HEK293T (cell line): Measurements from ENCODE around the gene PLPPR1.

Source experiments
- CTCF ChIA-PET: fragments of 350-600 bp; formaldehyde crosslinking; extraction: SDS; loops from one replicate; lab custom pipeline; 2021; ENCODE audit warnings: antibody characterized with exemption, inconsistent platforms; lab: Yijun Ruan, JAX
- POLR2A ChIA-PET: fragments of 350-600 bp; formaldehyde crosslinking; extraction: SDS; loops from one replicate; lab custom pipeline; 2020; ENCODE audit warnings: antibody characterized with exemption, inconsistent platforms; lab: Yijun Ruan, JAX
- DNase-seq: peaks from one replicate; pipeline ENCODE4 v3.0.0; 2012; ENCODE audit warnings: mixed read lengths; ENCODE audit errors: extremely low spot score
- ARNT ChIP-seq: fragments of 450-650 bp; IDR thresholded peaks from 2 replicates; pipeline ENCODE4 v1.6.1; 2017; ENCODE audit warnings: mild to moderate bottlenecking
- BHLHE40 ChIP-seq: fragments of 450-650 bp; IDR thresholded peaks from 2 replicates; pipeline ENCODE4 v1.6.1; 2016; ENCODE audit warnings: mild to moderate bottlenecking, moderate library complexity, borderline replicate concordance
- CTBP1 ChIP-seq: fragments of 450-650 bp; IDR thresholded peaks from 2 replicates; pipeline ENCODE4 v1.6.1; 2016; ENCODE audit warnings: borderline replicate concordance
- ELF4 ChIP-seq: fragments of 450-650 bp; IDR thresholded peaks from 2 replicates; pipeline ENCODE4 v1.6.1; 2017; ENCODE audit warnings: antibody characterized with exemption
- FOXA1 ChIP-seq: fragments of 450-650 bp; IDR thresholded peaks from 2 replicates; pipeline ENCODE4 v1.6.1; 2016; ENCODE audit warnings: mild to moderate bottlenecking
- FOXK2 ChIP-seq: fragments of 450-650 bp; IDR thresholded peaks from 2 replicates; pipeline ENCODE4 v1.6.1; 2016; ENCODE audit warnings: mild to moderate bottlenecking
- FOXM1 ChIP-seq: fragments of 450-650 bp; IDR thresholded peaks from 2 replicates; pipeline ENCODE4 v1.6.1; 2017; ENCODE audit warnings: mild to moderate bottlenecking, borderline replicate concordance
- HDGF ChIP-seq: fragments of 450-650 bp; IDR thresholded peaks from 2 replicates; pipeline ENCODE4 v1.6.1; 2017; ENCODE audit warnings: antibody characterized with exemption, borderline replicate concordance
- L3MBTL2 ChIP-seq: fragments of 450-650 bp; conservative IDR thresholded peaks from 2 replicates; pipeline ENCODE4 v1.6.1; 2016; ENCODE audit warnings: mild to moderate bottlenecking
- LEF1 ChIP-seq: fragments of 450-650 bp; IDR thresholded peaks from 2 replicates; pipeline ENCODE4 v1.6.1; 2017; ENCODE audit warnings: mild to moderate bottlenecking, borderline replicate concordance
- NFRKB ChIP-seq: fragments of 450-650 bp; IDR thresholded peaks from 2 replicates; pipeline ENCODE4 v1.6.1; 2016; ENCODE audit warnings: mild to moderate bottlenecking, moderate library complexity
- PKNOX1 ChIP-seq: fragments of 450-650 bp; IDR thresholded peaks from 2 replicates; pipeline ENCODE4 v1.6.1; 2016
- SP1 ChIP-seq: fragments of 450-650 bp; IDR thresholded peaks from 2 replicates; pipeline ENCODE4 v1.6.1; 2017
- SUZ12 ChIP-seq: fragments of 450-650 bp; IDR thresholded peaks from 2 replicates; pipeline ENCODE4 v1.6.1; 2016; ENCODE audit warnings: mild to moderate bottlenecking
- TARDBP ChIP-seq: fragments of 450-650 bp; IDR thresholded peaks from 2 replicates; pipeline ENCODE4 v1.6.1; 2016
- ZNF384 ChIP-seq: fragments of 450-650 bp; IDR thresholded peaks from 2 replicates; pipeline ENCODE4 v1.6.1; 2016

PLPPR1 gene

DNA sequence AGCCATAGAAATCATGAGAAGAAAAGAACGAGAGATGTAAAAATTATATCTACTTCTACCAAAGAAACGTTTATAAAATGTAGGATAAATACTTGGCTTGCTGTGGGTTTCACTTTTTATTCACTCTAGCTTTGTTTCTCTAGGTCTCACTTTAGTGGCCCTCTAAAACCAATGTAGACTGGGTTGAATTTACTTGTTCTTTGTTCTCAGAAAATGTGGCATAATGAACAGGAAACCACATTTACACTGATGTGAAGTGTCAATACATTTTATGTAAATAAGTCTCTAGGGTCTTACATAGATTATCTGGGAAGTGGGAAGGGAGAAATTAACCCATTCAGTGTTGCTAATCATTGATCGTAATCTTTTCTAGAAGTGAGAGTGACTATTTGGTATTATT, 58.9 kb downstream of the PLPPR1 start:
- POLR2A ChIA-PET = no interaction called here
- DNase-seq = no peak
- TF ChIP-seq NFRKB = no peak
- TF ChIP-seq TARDBP = no peak
- TF ChIP-seq CTBP1 = no peak
- TF ChIP-seq SP1 = no peak
- TF ChIP-seq BHLHE40 = no peak
- no peak for TF ChIP-seq HDGF
- no peak for TF ChIP-seq PKNOX1
- TF ChIP-seq ARNT = no peak
- no peak for TF ChIP-seq FOXM1
- no peak for TF ChIP-seq L3MBTL2
- TF ChIP-seq FOXA1 = no peak
- TF ChIP-seq LEF1 = no peak
- no peak for TF ChIP-seq ZNF384
- TF ChIP-seq FOXK2 = no peak
- no peak for TF ChIP-seq ELF4
- no peak for TF ChIP-seq SUZ12
- CTCF ChIA-PET = no interaction called here

DNA sequence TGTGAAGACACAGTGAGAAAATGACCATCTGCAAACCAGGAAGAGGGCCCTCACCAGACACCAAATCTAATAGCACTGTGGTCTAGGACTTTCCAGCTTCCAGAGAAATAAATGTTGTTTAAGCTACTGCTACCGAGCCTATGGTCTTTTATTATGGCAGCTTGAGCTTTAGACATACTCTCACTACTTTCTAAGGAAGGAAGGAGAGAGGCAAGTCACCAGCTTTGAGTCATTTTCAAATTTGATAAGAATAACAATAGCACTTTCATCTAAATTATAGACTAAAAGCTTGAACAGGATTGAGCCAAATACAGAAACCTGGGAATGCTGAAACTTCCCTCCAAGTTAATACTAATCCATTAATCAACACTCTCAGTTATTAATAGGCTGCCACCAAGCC, 64.4 kb downstream of the PLPPR1 start:
- DNase-seq = no peak
- ChIA-PET CTCF (no interaction called here), POLR2A (no interaction called here)
- no peak for TF ChIP-seq PKNOX1
- no peak for TF ChIP-seq LEF1
- TF ChIP-seq SP1 = no peak
- no peak for TF ChIP-seq CTBP1
- TF ChIP-seq L3MBTL2 = no peak
- no peak for TF ChIP-seq ZNF384
- no peak for TF ChIP-seq FOXM1
- no peak for TF ChIP-seq ARNT
- TF ChIP-seq SUZ12 = no peak
- TF ChIP-seq FOXA1 = no peak
- TF ChIP-seq NFRKB = no peak
- no peak for TF ChIP-seq HDGF
- TF ChIP-seq TARDBP = no peak
- no peak for TF ChIP-seq FOXK2
- TF ChIP-seq ELF4 = no peak
- TF ChIP-seq BHLHE40 = no peak

DNA sequence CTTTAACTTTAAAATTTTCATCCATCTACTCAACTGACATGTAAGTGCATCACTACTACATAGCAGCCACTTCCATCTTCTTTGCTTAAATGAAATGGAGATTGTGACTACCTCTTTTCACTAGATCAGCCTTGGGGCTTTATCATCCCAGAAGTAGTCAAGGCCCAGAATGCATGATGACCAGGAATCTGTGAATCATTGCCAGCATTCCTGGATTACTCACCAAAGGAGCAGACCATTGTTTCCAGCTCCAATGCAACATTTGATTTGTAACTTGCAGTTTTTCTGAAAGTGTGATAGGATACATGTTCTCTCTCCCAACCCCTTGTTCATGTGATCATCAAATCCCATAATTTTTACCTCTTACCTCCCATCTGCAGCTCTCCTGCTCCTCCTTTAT, 65.1 kb downstream of the PLPPR1 start:
- TF ChIP-seq FOXM1 (no peak), NFRKB (no peak), ZNF384 (no peak), TARDBP (no peak), HDGF (no peak), PKNOX1 (no peak), SUZ12 (no peak), ELF4 (no peak), FOXA1 (no peak), LEF1 (no peak), ARNT (no peak), BHLHE40 (no peak), CTBP1 (no peak), FOXK2 (no peak), SP1 (no peak), L3MBTL2 (no peak)
- ChIA-PET POLR2A (no interaction called here), CTCF (no interaction called here)
- no peak for DNase-seq

DNA sequence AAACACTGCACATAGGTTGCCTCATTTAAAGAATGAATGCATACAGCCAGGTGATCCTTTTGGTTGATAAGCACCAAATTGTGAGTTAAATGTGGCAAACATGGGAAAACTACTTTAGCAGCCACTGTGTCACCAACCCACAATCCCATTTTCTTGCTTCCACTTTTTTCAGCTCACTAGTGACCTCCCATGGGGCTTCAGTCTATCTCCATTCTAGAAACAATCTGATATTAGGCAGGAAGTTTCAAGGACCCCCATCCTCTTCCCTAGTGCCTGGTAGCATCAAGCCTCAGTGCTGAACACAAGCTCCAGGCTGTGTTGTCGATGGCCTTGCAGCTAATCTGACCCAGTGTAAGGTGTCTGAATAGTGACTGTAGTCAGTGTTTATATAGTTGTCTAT, 66.2 kb downstream of the PLPPR1 start:
- ChIA-PET CTCF (no interaction called here), POLR2A (no interaction called here)
- DNase-seq = no peak
- TF ChIP-seq ZNF384 = no peak
- TF ChIP-seq LEF1 = no peak
- TF ChIP-seq FOXK2 = no peak
- no peak for TF ChIP-seq CTBP1
- no peak for TF ChIP-seq L3MBTL2
- no peak for TF ChIP-seq FOXM1
- no peak for TF ChIP-seq PKNOX1
- TF ChIP-seq TARDBP = no peak
- no peak for TF ChIP-seq SUZ12
- TF ChIP-seq HDGF = no peak
- no peak for TF ChIP-seq ELF4
- TF ChIP-seq BHLHE40 = no peak
- TF ChIP-seq FOXA1 = no peak

DNA sequence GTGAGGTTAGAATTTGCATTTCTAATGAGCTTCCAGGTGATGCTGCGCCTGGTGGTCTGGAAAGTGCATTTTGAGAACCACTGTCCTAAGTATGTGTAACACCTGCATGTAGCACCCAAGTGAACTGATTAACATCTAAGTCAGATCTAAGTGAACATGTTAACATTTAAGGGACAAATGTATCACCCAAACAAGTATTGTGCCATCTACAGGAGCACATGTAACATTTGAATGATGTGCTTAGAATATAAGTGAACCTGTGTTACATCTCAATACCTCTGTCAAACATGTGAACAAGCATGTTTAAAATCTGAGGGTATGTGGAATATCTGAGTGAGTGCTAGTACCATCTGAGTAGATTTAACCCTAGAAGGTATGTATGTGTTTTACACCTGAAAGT, 68.7 kb downstream of the PLPPR1 start:
- ChIA-PET CTCF (no interaction called here), POLR2A (no interaction called here)
- DNase-seq = no peak
- TF ChIP-seq ELF4 (no peak), L3MBTL2 (no peak), SP1 (no peak), PKNOX1 (no peak), FOXA1 (no peak), ARNT (no peak), NFRKB (no peak), HDGF (no peak), FOXK2 (no peak), FOXM1 (no peak), CTBP1 (no peak), ZNF384 (no peak), TARDBP (no peak), SUZ12 (no peak)
